Iris pigment epithelial cell (primary cell): ENCODE results near the gene PHF12.
A peak's percentile ranks its signal among the peaks of the same experiment; 100 is the strongest.

Source experiments
- DNase-seq: peaks from one replicate; pipeline ENCODE4 v3.0.0-alpha.2; 2011; ENCODE audit warnings: low read depth

PHF12 gene

DNA sequence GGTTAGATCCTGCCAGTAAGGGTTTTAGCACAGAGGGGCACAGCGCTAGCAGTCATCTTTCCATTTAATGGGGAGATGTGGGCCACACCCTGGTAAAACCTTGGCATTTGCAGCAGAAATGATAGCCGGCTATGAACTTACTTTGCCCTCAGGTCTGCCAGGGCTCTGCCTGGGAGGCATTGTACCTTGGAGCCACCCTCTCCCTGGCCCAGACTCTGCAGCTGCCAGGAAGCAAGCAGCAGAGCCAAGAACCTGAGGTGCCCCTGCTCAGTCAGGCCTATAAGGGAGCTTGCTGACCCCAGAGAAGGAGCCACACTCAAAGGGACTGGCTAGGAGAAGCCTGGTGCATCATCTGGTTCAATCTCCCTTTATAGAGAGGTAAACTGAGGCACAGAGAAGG is 23.7 kb upstream of the PHF12 start:
- no peak for DNase-seq

DNA sequence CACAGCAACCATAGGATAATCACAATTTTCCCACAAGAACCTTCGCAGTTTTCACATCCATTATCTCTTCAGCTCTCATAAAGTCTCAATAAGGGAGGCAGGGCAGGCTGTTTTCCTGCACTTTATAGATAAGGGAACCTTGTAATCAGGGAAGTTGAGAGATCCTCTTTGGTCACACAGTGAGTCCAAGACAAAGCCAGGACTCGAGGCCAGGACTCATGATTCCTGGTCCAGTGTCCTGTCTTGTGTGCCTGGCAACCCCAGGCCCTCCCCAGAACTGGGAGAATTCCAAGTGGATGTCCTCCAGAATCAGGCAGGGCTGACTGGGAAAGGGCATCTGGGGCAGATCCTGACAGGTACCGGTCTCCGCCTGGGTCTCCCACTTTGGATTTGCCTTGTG is 23.1 kb upstream of the PHF12 start:
- DNase-seq: no peak

DNA sequence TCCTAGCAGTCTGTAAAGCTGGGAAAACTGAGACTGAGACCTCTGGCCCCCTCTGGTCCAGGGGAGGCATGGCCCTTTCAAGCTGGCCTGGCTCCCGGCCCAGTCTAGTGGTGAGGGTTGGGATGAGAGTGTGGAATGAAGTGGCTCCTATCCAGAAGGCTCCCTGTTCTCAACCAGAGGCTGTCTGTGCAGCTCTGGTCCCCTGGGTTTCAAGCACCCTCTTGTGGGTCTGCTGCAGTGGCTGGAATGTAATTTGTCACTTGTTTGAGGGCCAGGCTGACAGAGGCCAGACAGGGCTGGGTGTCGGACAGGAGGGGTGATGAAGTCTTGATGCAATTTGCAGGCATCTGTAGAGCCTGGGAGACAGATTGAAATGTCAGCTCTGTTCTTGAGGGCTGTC is 22.1 kb upstream of the PHF12 start:
- peak; percentile 45 for DNase-seq

- no peak for DNase-seq
Observed at GRCh38 chr17:28972437-28972836, 21.1 kb upstream of the PHF12 start.

- no peak for DNase-seq
Observed at GRCh38 chr17:28970879-28971278, 19.6 kb upstream of the PHF12 start.

GRCh38 chr17:28969706-28970393 is 18.5 kb upstream of the PHF12 start:
- DNase-seq: no peak

GRCh38 chr17:28968914-28969295 is 17.6 kb upstream of the PHF12 start:
- DNase-seq: no peak

DNA sequence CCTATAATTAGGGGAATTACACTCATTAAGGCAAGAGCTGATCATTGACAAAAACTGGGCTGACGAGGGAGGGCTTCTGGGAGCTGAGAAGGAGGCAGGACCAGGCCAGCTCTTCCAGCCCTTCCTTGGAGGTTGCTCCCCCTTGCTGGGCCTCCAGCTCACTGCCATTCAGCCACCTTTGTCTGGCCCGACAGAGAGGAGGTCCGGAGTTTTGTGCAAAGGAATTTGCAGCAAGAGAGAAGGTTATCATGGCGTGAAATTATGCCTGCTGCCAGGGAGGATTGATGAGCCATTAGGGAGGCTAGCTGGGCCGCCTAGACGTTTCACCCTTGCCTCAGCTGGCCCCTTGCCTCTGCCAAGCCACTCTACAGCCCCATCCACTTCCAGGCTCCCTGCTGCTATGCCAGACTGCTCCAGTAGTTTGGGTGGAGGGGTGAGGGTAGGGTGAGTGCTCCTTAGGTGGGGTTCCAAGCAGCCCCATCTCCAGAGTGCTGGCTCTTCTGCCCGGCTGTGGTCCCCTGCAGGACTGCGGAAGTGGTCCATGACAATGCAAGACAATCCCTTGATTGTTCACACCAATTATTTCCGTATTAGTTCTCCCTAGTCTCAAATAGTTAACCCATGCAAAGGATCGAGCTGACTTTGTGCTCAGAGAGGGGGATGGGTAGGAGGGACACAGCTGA is 17.1 kb upstream of the PHF12 start:
- DNase-seq: no peak

- DNase-seq: no peak
Observed at GRCh38 chr17:28967221-28968135, 16.2 kb upstream of the PHF12 start.

GRCh38 chr17:28963841-28964240 is 12.5 kb upstream of the PHF12 start:
- DNase-seq: no peak

GRCh38 chr17:28963055-28963611 is 11.8 kb upstream of the PHF12 start:
- DNase-seq: peak; percentile 16

GRCh38 chr17:28961391-28961790 is 10.1 kb upstream of the PHF12 start:
- DNase-seq: no peak

GRCh38 chr17:28960256-28961061 is 9.1 kb upstream of the PHF12 start:
- DNase-seq: no peak

DNA sequence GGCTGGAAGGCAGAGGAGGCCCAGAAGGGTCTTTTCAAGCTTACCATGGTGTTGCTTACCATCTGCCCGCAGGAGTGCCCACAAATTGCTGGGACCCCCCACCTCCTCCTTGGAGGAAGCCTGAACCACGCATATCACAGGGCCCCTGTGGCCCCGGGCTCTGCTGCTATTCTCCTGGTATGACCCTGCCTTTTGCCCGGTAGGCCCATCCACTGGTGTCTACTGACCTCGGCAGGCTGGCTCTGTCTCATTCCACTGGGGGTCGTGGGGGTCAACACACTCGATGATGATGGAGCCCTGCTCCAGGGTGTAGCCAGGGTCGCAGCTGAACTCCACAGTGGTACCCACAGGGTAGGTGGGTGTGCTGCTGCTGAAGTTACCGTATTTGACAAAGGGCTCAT is 8.2 kb upstream of the PHF12 start:
- no peak for DNase-seq

- no peak for DNase-seq
Observed at GRCh38 chr17:28958820-28959455, 7.6 kb upstream of the PHF12 start.

DNA sequence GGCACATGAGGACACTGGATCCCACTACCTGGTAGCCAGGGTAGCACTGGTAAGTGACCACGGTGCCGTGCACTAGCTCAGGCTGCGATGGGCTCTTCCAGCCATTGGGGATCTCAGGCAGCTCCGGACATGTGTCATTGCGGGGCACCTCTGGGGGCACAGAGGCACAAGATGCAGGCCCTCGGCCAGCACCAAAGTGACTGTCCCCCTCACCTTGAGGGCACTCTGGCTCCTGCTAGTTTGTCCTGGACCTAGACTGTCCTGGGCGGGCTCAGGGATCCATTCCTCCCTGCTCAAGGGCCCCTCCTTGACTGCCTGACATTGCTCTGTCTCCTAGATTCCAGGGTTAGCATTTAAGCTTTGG is 6.7 kb upstream of the PHF12 start:
- no peak for DNase-seq

- no peak for DNase-seq
Observed at GRCh38 chr17:28957277-28957991, 6.1 kb upstream of the PHF12 start.

GRCh38 chr17:28956861-28957260 is 5.5 kb upstream of the PHF12 start:
- no peak for DNase-seq

DNA sequence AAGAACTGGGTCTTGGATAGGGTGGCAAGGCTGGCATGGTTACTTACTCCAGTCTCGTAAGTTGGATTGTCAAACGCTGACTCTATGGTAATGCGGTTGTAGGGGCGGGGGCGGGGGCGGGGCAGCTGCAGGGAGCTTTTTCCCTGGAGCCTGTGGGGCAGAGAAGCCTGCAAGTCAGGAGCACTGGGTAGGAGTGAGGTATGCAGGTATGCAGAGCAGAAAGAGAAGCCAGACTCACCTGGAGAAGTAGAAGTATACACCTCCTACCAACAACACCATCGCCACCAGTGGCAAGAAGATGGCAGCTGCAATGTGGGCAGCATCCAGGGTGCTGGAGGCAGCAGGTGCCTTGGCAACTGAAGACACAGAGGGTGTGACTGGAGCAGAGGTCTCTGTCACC is 4.8 kb upstream of the PHF12 start:
- DNase-seq: no peak

DNA sequence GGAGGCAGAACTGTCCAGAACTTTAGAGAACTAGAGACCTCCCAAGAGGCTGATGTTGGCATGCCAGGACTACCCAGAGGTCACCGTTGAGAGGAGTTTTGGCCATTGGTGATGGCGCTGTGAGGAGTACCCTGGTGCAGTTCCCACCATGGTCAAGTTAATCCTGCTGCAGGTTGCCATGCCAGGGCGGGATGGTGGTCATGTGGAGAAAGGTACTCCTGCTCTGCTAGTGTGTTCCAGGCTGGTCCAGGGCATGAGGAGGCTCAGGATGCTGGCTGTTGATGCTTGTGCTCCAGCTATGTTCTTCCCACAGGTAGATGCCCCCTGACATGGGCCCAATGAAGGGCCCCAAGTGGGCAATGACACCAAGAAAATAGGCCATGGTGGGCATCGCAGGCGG is 4.1 kb upstream of the PHF12 start:
- DNase-seq: no peak

- no peak for DNase-seq
Observed at GRCh38 chr17:28954886-28955285, 3.6 kb upstream of the PHF12 start.
